B cell (primary cell): ENCODE measurements around the gene CORO1C. TPM values are rescaled to one million over a fixed set of nuclear protein-coding genes. Genes with fewer than 3 reads are reported as not detected.

Experiments
- ATAC-seq: fragments of 200-7000 bp; cut with Tn5 transposase; one replicate; pipeline ENCODE4 v1.10.0; 2021; ENCODE audit warnings: low read depth, mild to moderate bottlenecking, moderate number of reproducible peaks, moderate library complexity
- CTCF ChIA-PET: fragments of 350-600 bp; sonication (Branson Sonifier 250); formaldehyde crosslinking; loops from one replicate; lab custom pipeline; 2021; ENCODE audit warnings: antibody characterized with exemption, inconsistent platforms; lab: Charles Lee
- POLR2A ChIA-PET: fragments of 350-600 bp; sonication (Branson Sonifier 250); formaldehyde crosslinking; loops from one replicate; lab custom pipeline; 2021; ENCODE audit warnings: antibody characterized with exemption; lab: Charles Lee
- DNase-seq: peaks from one replicate; pipeline ENCODE4 v3.0.0; 2013
- H2AFZ ChIP-seq: 2 replicates; pipeline ENCODE4 v1.6.1; 2012; ENCODE audit warnings: mild to moderate bottlenecking, low read depth, low read length; ENCODE audit not compliant: insufficient read depth, poor library complexity, severe bottlenecking
- H3K27ac ChIP-seq, 2 donors: 1 replicate in 1 of 2; 2 replicates in 1 of 2; pipeline ENCODE4 v1.5.1; 2012 to 2013; ENCODE audit warnings: low read length in 2 of 2, mild to moderate bottlenecking in 2 of 2, moderate library complexity in 1 of 2
- H3K27me3 ChIP-seq, 4 experiments: fragments of 200-600 bp in 1 of 4; sonication (generic) in 1 of 4; replicated peaks in 1 of 4; 1 replicate in 2 of 4; 2 replicates in 2 of 4; pipeline versions ENCODE4 v1.6.1 to v1.7.0; 2013 to 2016; ENCODE audit warnings: low read length in 3 of 4, mild to moderate bottlenecking in 2 of 4, mixed read lengths in 1 of 4, moderate library complexity in 1 of 4; ENCODE audit not compliant: insufficient read depth in 4 of 4, control insufficient read depth in 3 of 4; ENCODE audit errors: control extremely low read depth in 1 of 4
- H3K36me3 ChIP-seq, 2 experiments: replicated peaks in 1 of 2; 1 replicate in 1 of 2; 2 replicates in 1 of 2; pipeline versions ENCODE4 v1.6.1 to v1.7.1; 2013; ENCODE audit warnings: low read length in 1 of 2; ENCODE audit not compliant: insufficient read depth in 2 of 2, control insufficient read depth in 1 of 2; ENCODE audit errors: control extremely low read depth in 1 of 2, extremely low read depth in 1 of 2
- H3K4me1 ChIP-seq, 2 donors: fragments of 200-600 bp in 1 of 2; sonication (generic) in 1 of 2; 1 replicate in 1 of 2; 2 replicates in 1 of 2; pipeline versions ENCODE4 v1.5.1 to v1.6.1; 2013 to 2017; ENCODE audit warnings: low read length in 2 of 2; ENCODE audit not compliant: control insufficient read depth in 2 of 2, insufficient read depth in 2 of 2
- H3K4me2 ChIP-seq: replicated peaks from 2 replicates; pipeline ENCODE3; 2012; ENCODE audit warnings: mild to moderate bottlenecking, low read depth, low read length; ENCODE audit not compliant: poor library complexity, severe bottlenecking
- H3K4me3 ChIP-seq, 5 experiments: fragments of 200-600 bp in 1 of 5; sonication (generic) in 1 of 5; 1 replicate in 3 of 5; 2 replicates in 2 of 5; pipeline versions ENCODE4 v1.5.1 to v1.7.0; 2011 to 2016; ENCODE audit warnings: low read length in 4 of 5, mild to moderate bottlenecking in 4 of 5, low read depth in 2 of 5, control low read depth in 1 of 5, moderate library complexity in 1 of 5; ENCODE audit not compliant: insufficient read depth in 1 of 5; ENCODE audit errors: control extremely low read depth in 1 of 5, extremely low read depth in 1 of 5
- H3K79me2 ChIP-seq: fragments of 200-600 bp; sonication (generic); one replicate; pipeline ENCODE4 v1.6.0; 2016; ENCODE audit warnings: low read length; ENCODE audit not compliant: control insufficient read depth, insufficient read depth
- H3K9ac ChIP-seq: fragments of 200-600 bp; sonication (generic); 2 replicates; pipeline ENCODE4 v1.6.1; 2017; ENCODE audit warnings: mild to moderate bottlenecking, low read length, moderate library complexity
- H3K9me3 ChIP-seq, 3 donors: one replicate each; pipeline versions ENCODE4 v1.6.1 to v1.7.1; 2013; ENCODE audit warnings: low read length in 2 of 3; ENCODE audit not compliant: control insufficient read depth in 2 of 3, insufficient read depth in 1 of 3; ENCODE audit errors: control extremely low read depth in 1 of 3
- H4K20me1 ChIP-seq: 2 replicates; pipeline ENCODE4 v1.6.0; 2012; ENCODE audit warnings: mild to moderate bottlenecking, low read length; ENCODE audit not compliant: insufficient read depth, control insufficient read depth, poor library complexity, severe bottlenecking
- H3K27ac Mint-ChIP-seq: one replicate; pipeline ENCODE4 v1.8.0; 2021; ENCODE audit warnings: mixed read lengths
- H3K27me3 Mint-ChIP-seq: one replicate; pipeline ENCODE4 v1.8.0; 2021; ENCODE audit warnings: mixed read lengths
- H3K4me1 Mint-ChIP-seq: one replicate; pipeline ENCODE4 v1.8.0; 2021; ENCODE audit warnings: mixed read lengths
- H3K4me3 Mint-ChIP-seq: one replicate; pipeline ENCODE4 v1.8.0; 2021; ENCODE audit warnings: mixed read lengths
- H3K9me3 Mint-ChIP-seq: one replicate; pipeline ENCODE4 v1.8.0; 2022; ENCODE audit warnings: mixed read lengths; ENCODE audit not compliant: insufficient read depth
- CTCF ChIP-seq: fragments of 200-600 bp; IDR thresholded peaks from one replicate; pipeline ENCODE4 v1.8.0; 2022; ENCODE audit warnings: antibody characterized with exemption, mild to moderate bottlenecking
- EZH2 ChIP-seq: IDR thresholded peaks from 2 replicates; pipeline ENCODE4 v1.6.1; 2012; ENCODE audit warnings: borderline replicate concordance, low read depth, mild to moderate bottlenecking, moderate library complexity, low read length; ENCODE audit not compliant: insufficient read depth, poor library complexity, severe bottlenecking
- WGBS: methylation state at CpG from one replicate; pipeline ENCODE4 v1.1.5; 2013; ENCODE audit warnings: missing lambda C conversion rate; ENCODE audit not compliant: insufficient coverage; 5-methylcytosine and 5-hydroxymethylcytosine counted together
- intact Hi-C: fragments of 100-400 bp; cut with micrococcal nuclease; formaldehyde crosslinking; loops from one replicate; pipeline ENCODE4 v1.10.0; 2022
- polyA plus RNA-seq: library from polyadenylated mRNA; depleted of rRNA; stranded (reverse); fragments of >200 nt; gene quantifications from 2 replicates; pipeline ENCODE4 v1.2.3, GENCODE V29; 2012
- total RNA-seq, 2 donors: library from RNA; stranded (reverse); fragments of 120-200 nt in 1 of 2; gene quantifications; 1 replicate in 1 of 2; 2 replicates in 1 of 2; pipeline versions ENCODE4 v1.2.3 to v1.2.4, GENCODE V29; 2013 to 2022

CORO1C gene
- total and polyA plus RNA-seq, 2 donors (not counting 1 experiment from before 2014, with no cell fraction given), result 19.2 to 68.0 TPM

- H3K4me2 ChIP-seq, result no peak overlapping the region
- H3K27ac ChIP-seq, result no peak overlapping the region
- Mint-ChIP-seq H3K27me3 (no peaks in the 10 kb centered on the region), H3K27ac (no peak overlapping the region), H3K4me1 (peaks cover 5% of the 10 kb centered on the region), H3K9me3 (no peaks in the 10 kb centered on the region), H3K4me3 (no peak overlapping the region)
- H3K9me3 ChIP-seq, result no peaks in the 10 kb centered on the region
- 88% methylated on average over 1 of the region's 2 CpGs for WGBS
- H3K9ac ChIP-seq, result no peak overlapping the region
- TF ChIP-seq CTCF (no peak), EZH2 (no peak)
- ChIA-PET CTCF (interaction anchor here (0.7 to 1.6 kb wide), 3 partner anchors 113 to 213 kb away, joined by 3 to 5 read pairs (median 4); no protein-coding TSS in a partner anchor), POLR2A (no interaction called here)
- intact Hi-C loops, result no loop called here
- H3K79me2 ChIP-seq, result no peaks in the 10 kb centered on the region
- ATAC-seq (no peak), DNase-seq (no peak)
- H3K36me3 ChIP-seq, result no peaks in the 10 kb centered on the region
- no peaks in the 10 kb centered on the region for H4K20me1 ChIP-seq
- H3K4me1 ChIP-seq, result peaks cover 2% of the 10 kb centered on the region in 2 donors
- no peak overlapping the region for H2AFZ ChIP-seq
- H3K4me3 ChIP-seq, result no peak overlapping the region
- no peaks in the 10 kb centered on the region for H3K27me3 ChIP-seq
Measured at GRCh38 chr12:108777156-108777555, 45.8 kb upstream of the CORO1C start.

DNA sequence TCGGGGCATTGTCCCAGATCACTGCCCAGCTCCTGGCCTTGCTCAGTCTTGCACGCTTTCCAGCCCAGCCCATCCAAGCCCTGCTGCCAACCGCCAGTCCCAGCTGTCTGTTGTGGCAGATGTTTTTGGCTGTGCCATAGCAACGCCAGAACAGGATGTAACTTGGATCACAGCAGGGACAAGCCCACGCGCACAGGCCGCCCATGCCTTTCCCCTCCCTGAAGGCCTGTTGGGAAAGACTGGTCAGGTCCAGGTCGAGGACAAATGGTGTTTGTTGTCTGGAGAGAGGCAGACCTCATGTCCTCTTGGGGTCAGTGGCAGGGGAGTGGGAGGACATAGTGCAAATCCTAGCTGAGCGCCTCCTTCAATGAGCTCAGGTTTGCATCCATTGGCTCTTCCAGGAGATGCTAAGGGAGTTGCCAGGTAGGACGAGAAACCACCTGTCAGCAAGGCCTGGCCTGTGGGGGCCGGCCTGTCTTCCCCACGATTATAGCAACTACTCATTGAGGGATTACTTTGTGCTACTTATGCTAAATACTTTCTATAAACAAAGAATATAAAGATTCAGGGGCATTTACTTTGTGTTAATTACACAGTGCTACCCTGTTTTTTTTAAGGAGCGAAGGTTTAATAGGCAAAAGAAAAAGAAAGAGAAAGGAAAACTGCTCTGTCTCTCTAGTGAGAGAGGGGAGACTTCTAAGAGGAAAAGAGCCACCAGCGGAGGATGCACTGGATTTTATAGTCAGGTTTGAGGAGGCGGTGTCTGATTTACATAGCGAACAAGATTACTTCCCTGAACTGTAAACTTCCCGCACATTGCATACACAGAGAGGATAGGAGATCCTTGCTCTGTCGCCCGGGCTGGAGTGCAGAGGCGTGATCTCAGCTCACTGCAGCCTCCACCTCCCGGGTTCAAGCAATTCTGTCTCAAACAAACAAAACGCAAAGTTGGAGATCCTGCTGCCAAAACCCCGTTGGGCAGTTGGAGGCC is 42.8 kb upstream of the CORO1C start:
- DNase-seq (no peak), ATAC-seq (no peak)
- ChIA-PET CTCF (no interaction called here), POLR2A (no interaction called here)
- TF ChIP-seq CTCF (no peak), EZH2 (no peak)
- peaks cover 4% of the 10 kb centered on the region for H3K27me3 Mint-ChIP-seq
- no peak overlapping the region for H3K4me3 Mint-ChIP-seq
- no peak overlapping the region for H2AFZ ChIP-seq
- no peak overlapping the region for H3K9ac ChIP-seq
- peaks cover 16% of the 10 kb centered on the region for H3K4me1 Mint-ChIP-seq
- no peaks in the 10 kb centered on the region for H3K9me3 Mint-ChIP-seq
- H3K36me3 ChIP-seq, result no peaks in the 10 kb centered on the region
- peaks cover 6 to 11% of the 10 kb centered on the region in 2 donors for H3K4me1 ChIP-seq
- intact Hi-C loops, result no loop called here
- H3K27ac ChIP-seq, result no peak overlapping the region
- no peak overlapping the region for H3K4me2 ChIP-seq
- no peaks in the 10 kb centered on the region for H3K9me3 ChIP-seq
- no peaks in the 10 kb centered on the region for H3K79me2 ChIP-seq
- no peaks in the 10 kb centered on the region for H3K27me3 ChIP-seq
- H4K20me1 ChIP-seq, result no peaks in the 10 kb centered on the region
- H3K4me3 ChIP-seq, result no peak overlapping the region
- 74% methylated on average over 18 of the region's 23 CpGs for WGBS
- H3K27ac Mint-ChIP-seq, result no peak overlapping the region
